Activated CD4-positive, alpha-beta T cell treated with anti-CD3 and anti-CD28 coated beads, Interleukin-2, amount 10 ng/mL, durations not matched to agents 24 days and 14 days (primary cell): ENCODE data around the gene PSIP1. TPM values are rescaled to one million over a fixed set of nuclear protein-coding genes. Genes with fewer than 3 reads are reported as not detected.
"Not testable (repeated sequence)": the region's sequence is repeated elsewhere in the genome, so short reads cannot be mapped to it uniquely, and the experiment has no call there.

Experiments used
- DNase-seq: peaks from one replicate; pipeline ENCODE4 v3.0.0; 2022
- H3K27ac Mint-ChIP-seq: one replicate; pipeline ENCODE4 v1.8.0; 2022; ENCODE audit warnings: mild to moderate bottlenecking, mixed read lengths
- H3K27me3 Mint-ChIP-seq: one replicate; pipeline ENCODE4 v1.8.0; 2022; ENCODE audit warnings: mixed read lengths
- H3K36me3 Mint-ChIP-seq: one replicate; pipeline ENCODE4 v1.8.0; 2022; ENCODE audit warnings: low read depth, mild to moderate bottlenecking, mixed read lengths
- H3K4me1 Mint-ChIP-seq: one replicate; pipeline ENCODE4 v1.8.0; 2021; ENCODE audit warnings: mixed read lengths
- H3K4me3 Mint-ChIP-seq: one replicate; pipeline ENCODE4 v1.8.0; 2022; ENCODE audit warnings: mild to moderate bottlenecking, moderate library complexity, mixed read lengths
- H3K9me3 Mint-ChIP-seq: one replicate; pipeline ENCODE4 v1.8.0; 2021; ENCODE audit warnings: mixed read lengths
- intact Hi-C: fragments of 100-400 bp; cut with micrococcal nuclease; formaldehyde crosslinking; loops from one replicate; pipeline ENCODE4 v1.15.1; 2023
- total RNA-seq: library from RNA; stranded (reverse); gene quantifications from 2 replicates; pipeline ENCODE4 v1.2.3, GENCODE V29; 2022

The PSIP1 gene
- total RNA-seq, 1 donor from 2014 or later, result 106 TPM

GRCh38 chr9:15491950-15492349 is 18.8 kb downstream of the PSIP1 start:
- intact Hi-C loops, result no loop called here
- peaks cover 7% of the 10 kb centered on the region for H3K9me3 Mint-ChIP-seq
- H3K4me3 Mint-ChIP-seq, result no peak overlapping the region
- peaks cover 66% of the 10 kb centered on the region for H3K36me3 Mint-ChIP-seq
- DNase-seq, result no peak
- no peak overlapping the region for H3K27ac Mint-ChIP-seq
- H3K27me3 Mint-ChIP-seq, result no peaks in the 10 kb centered on the region
- H3K4me1 Mint-ChIP-seq, result peaks cover 20% of the 10 kb centered on the region

GRCh38 chr9:15485836-15486666 is 24.7 kb downstream of the PSIP1 start:
- intact Hi-C loops, result loop anchor here (1.0 to 5.0 kb wide), 3 partner anchors 47 to 209 kb away; partner anchors contain the start of gene SNAPC3
- DNase-seq, result no peak
- Mint-ChIP-seq H3K9me3 (no peaks in the 10 kb centered on the region), H3K4me3 (no peak overlapping the region), H3K27ac (peak overlapping the region; percentile 38), H3K4me1 (peaks cover 22% of the 10 kb centered on the region), H3K36me3 (peaks cover 52% of the 10 kb centered on the region), H3K27me3 (no peaks in the 10 kb centered on the region)

GRCh38 chr9:15484802-15485201 is 26.0 kb downstream of the PSIP1 start:
- Mint-ChIP-seq H3K27me3 (no peaks in the 10 kb centered on the region), H3K4me1 (peaks cover 22% of the 10 kb centered on the region), H3K27ac (no peak overlapping the region), H3K4me3 (no peak overlapping the region), H3K9me3 (no peaks in the 10 kb centered on the region), H3K36me3 (peaks cover 49% of the 10 kb centered on the region)
- intact Hi-C loops, result loop anchor here (5.0 kb wide), 2 partner anchors 63 to 208 kb away; partner anchors contain the start of gene SNAPC3
- no peak for DNase-seq

GRCh38 chr9:15482146-15482545 is 28.6 kb downstream of the PSIP1 start:
- peaks cover 44% of the 10 kb centered on the region for H3K36me3 Mint-ChIP-seq
- intact Hi-C loops, result no loop called here
- no peaks in the 10 kb centered on the region for H3K27me3 Mint-ChIP-seq
- no peak for DNase-seq
- H3K27ac Mint-ChIP-seq, result peak overlapping the region; percentile 23
- H3K9me3 Mint-ChIP-seq, result no peaks in the 10 kb centered on the region
- H3K4me3 Mint-ChIP-seq, result no peak overlapping the region
- H3K4me1 Mint-ChIP-seq, result peaks cover 20% of the 10 kb centered on the region

GRCh38 chr9:15480028-15480427 is 30.7 kb downstream of the PSIP1 start:
- intact Hi-C loops, result no loop called here
- peaks cover 13% of the 10 kb centered on the region for H3K4me1 Mint-ChIP-seq
- H3K27me3 Mint-ChIP-seq, result no peaks in the 10 kb centered on the region
- no peak for DNase-seq
- peaks cover 42% of the 10 kb centered on the region for H3K36me3 Mint-ChIP-seq
- H3K4me3 Mint-ChIP-seq, result no peak overlapping the region
- no peak overlapping the region for H3K27ac Mint-ChIP-seq
- H3K9me3 Mint-ChIP-seq, result no peaks in the 10 kb centered on the region

GRCh38 chr9:15475923-15476536 is 34.7 kb downstream of the PSIP1 start:
- DNase-seq, result no peak
- Mint-ChIP-seq H3K4me3 (no peak overlapping the region), H3K36me3 (peaks cover 38% of the 10 kb centered on the region), H3K9me3 (no peaks in the 10 kb centered on the region), H3K4me1 (peaks cover 1% of the 10 kb centered on the region), H3K27me3 (no peaks in the 10 kb centered on the region), H3K27ac (no peak overlapping the region)
- intact Hi-C loops, result no loop called here

GRCh38 chr9:15469862-15470261 is 40.9 kb downstream of the PSIP1 start:
- Mint-ChIP-seq H3K36me3 (peaks cover 52% of the 10 kb centered on the region), H3K27ac (no peak overlapping the region), H3K4me3 (no peak overlapping the region), H3K4me1 (peaks cover 3% of the 10 kb centered on the region), H3K27me3 (no peaks in the 10 kb centered on the region), H3K9me3 (no peaks in the 10 kb centered on the region)
- intact Hi-C loops, result no loop called here
- no peak for DNase-seq

GRCh38 chr9:15469406-15469805 is 41.4 kb downstream of the PSIP1 start:
- Mint-ChIP-seq H3K27me3 (no peaks in the 10 kb centered on the region), H3K4me1 (peaks cover 3% of the 10 kb centered on the region), H3K4me3 (no peak overlapping the region), H3K27ac (no peak overlapping the region), H3K9me3 (no peaks in the 10 kb centered on the region), H3K36me3 (peaks cover 56% of the 10 kb centered on the region)
- intact Hi-C loops, result no loop called here
- no peak for DNase-seq

- H3K27ac Mint-ChIP-seq, result no peak overlapping the region
- H3K4me3 Mint-ChIP-seq, result no peak overlapping the region
- H3K9me3 Mint-ChIP-seq, result no peaks in the 10 kb centered on the region
- no peaks in the 10 kb centered on the region for H3K27me3 Mint-ChIP-seq
- peaks cover 51% of the 10 kb centered on the region for H3K36me3 Mint-ChIP-seq
- intact Hi-C loops, result no loop called here
- DNase-seq, result no peak
- peaks cover 3% of the 10 kb centered on the region for H3K4me1 Mint-ChIP-seq
These were observed 42.6 kb downstream of the PSIP1 start for GRCh38 chr9:15468145-15468544.

GRCh38 chr9:15461601-15462000 is 49.2 kb downstream of the PSIP1 start:
- H3K4me3 Mint-ChIP-seq, result no peak overlapping the region
- H3K4me1 Mint-ChIP-seq, result peaks cover under 1% of the 10 kb centered on the region
- H3K27me3 Mint-ChIP-seq, result no peaks in the 10 kb centered on the region
- intact Hi-C loops, result no loop called here
- H3K9me3 Mint-ChIP-seq, result no peaks in the 10 kb centered on the region
- DNase-seq, result no peak
- H3K27ac Mint-ChIP-seq, result no peak overlapping the region
- H3K36me3 Mint-ChIP-seq, result peaks cover 44% of the 10 kb centered on the region

- intact Hi-C loops, result no loop called here
These were observed 49.7 kb downstream of the PSIP1 start for GRCh38 chr9:15461056-15461455.

GRCh38 chr9:15453956-15454355 is 56.8 kb downstream of the PSIP1 start:
- intact Hi-C loops, result no loop called here
- no peaks in the 10 kb centered on the region for H3K4me1 Mint-ChIP-seq
- no peaks in the 10 kb centered on the region for H3K9me3 Mint-ChIP-seq
- no peak overlapping the region for H3K4me3 Mint-ChIP-seq
- no peak for DNase-seq
- peaks cover 47% of the 10 kb centered on the region for H3K36me3 Mint-ChIP-seq
- H3K27ac Mint-ChIP-seq, result peak overlapping the region; percentile 34
- H3K27me3 Mint-ChIP-seq, result no peaks in the 10 kb centered on the region

More at GRCh38 chr9:15461056-15461455, 49.7 kb downstream of the PSIP1 start:
- Mint-ChIP-seq H3K4me3 (no peak overlapping the region), H3K9me3 (no peaks in the 10 kb centered on the region), H3K4me1 (no peaks in the 10 kb centered on the region), H3K27me3 (no peaks in the 10 kb centered on the region), H3K27ac (no peak overlapping the region), H3K36me3 (peaks cover 45% of the 10 kb centered on the region)
- no peak for DNase-seq

- no peaks in the 10 kb centered on the region for H3K9me3 Mint-ChIP-seq
- no peak overlapping the region for H3K4me3 Mint-ChIP-seq
- no peak for DNase-seq
- no peaks in the 10 kb centered on the region for H3K27me3 Mint-ChIP-seq
- intact Hi-C loops, result no loop called here
- peaks cover 7% of the 10 kb centered on the region for H3K4me1 Mint-ChIP-seq
- no peak overlapping the region for H3K27ac Mint-ChIP-seq
- H3K36me3 Mint-ChIP-seq, result peaks cover 79% of the 10 kb centered on the region
These were observed 66.6 kb downstream of the PSIP1 start for GRCh38 chr9:15444141-15444540.

GRCh38 chr9:15442264-15442663 is 68.5 kb downstream of the PSIP1 start:
- Mint-ChIP-seq H3K4me1 (peaks cover 14% of the 10 kb centered on the region), H3K36me3 (peaks cover 78% of the 10 kb centered on the region)
- H3K27me3 Mint-ChIP-seq, intact Hi-C loops, H3K27ac Mint-ChIP-seq, H3K9me3 Mint-ChIP-seq, H3K4me3 Mint-ChIP-seq, DNase-seq: not testable (repeated sequence)
